HG03521 (cell line): ENCODE data around the gene NSDHL.

Experiments
- ATAC-seq: cut with Tn5 transposase; IDR thresholded peaks from one replicate; pipeline ENCODE4 v1.9.1; 2021; ENCODE audit warnings: mild to moderate bottlenecking, moderate library complexity; ENCODE audit not compliant: unreplicated experiment

Gene NSDHL

DNA sequence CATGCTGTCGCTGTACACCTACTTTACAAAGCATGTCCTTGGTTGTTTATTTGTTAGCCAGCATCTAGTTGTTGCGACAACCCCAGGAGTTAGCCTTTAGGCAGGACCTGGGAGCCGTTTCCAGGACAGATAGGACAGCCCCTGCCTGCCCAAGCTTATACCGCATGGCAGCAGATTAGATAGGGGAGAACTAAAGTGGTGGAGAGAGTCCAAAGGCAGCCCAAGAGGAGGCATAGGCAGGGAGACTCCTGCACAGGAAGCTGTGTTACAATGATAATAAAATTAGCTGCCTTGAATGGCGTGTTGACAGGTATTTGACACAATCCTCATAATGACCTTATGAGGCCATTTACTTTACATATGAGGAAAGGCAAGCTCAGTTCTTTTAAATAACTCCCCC lies 13.0 kb downstream of the NSDHL start:
- ATAC-seq, result no peak

DNA sequence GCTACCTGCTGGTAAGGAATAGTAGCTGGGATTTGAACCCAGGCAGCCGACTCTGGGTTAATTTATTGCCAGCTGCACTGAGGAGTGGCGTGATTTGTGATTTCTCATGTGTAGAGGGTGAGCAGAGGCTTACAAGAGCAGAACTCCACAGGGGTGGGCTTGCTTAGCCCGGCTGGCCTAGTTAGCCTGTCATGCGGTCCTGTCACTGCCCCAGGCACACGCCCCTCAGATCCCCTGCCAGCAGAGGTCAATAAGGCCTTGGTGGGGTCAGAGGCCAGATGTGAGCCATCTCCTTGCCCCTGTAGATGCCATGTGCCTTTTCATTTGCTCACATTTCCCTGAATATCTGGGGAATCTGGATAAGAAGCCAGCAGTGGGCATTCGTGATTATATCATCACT lies 13.4 kb downstream of the NSDHL start:
- no peak for ATAC-seq

DNA sequence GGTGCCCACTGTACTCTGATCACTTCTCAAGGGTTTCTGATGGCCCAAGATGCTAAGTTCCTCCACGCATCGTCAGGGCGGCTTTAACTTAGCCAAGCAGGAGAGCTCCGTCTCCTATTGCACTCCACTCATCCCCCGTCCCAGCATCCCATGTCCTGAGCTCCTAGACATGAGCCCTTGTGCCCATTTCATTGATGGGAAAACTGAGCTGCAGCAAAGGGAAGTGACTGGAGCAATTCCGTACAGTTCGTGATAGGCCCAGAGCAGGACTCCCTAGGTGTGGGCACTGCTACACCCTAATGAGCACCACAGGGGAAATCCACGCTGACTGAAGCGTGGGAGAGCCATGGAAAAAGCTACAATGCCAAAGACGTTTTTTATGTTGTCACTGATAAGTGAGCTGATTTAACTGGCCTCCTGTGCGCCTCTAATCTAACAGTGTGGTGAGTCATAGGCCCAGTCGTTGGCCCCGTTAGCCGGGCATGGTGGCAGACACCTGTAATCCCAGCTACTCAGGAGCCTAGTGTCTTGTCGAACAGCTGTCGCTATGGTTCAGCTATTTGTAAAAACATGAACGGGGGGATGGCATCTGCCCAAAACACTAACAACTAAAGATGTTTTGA lies 14.9 kb downstream of the NSDHL start:
- no peak for ATAC-seq

- no peak for ATAC-seq
These were observed 16.4 kb downstream of the NSDHL start for GRCh38 chrX:152847281-152847680.

- no peak for ATAC-seq
These were observed 19.6 kb downstream of the NSDHL start for GRCh38 chrX:152850465-152850864.

- ATAC-seq, result no peak
These were observed 23.1 kb downstream of the NSDHL start for GRCh38 chrX:152853986-152854385.

GRCh38 chrX:152861116-152861515 lies 30.3 kb downstream of the NSDHL start:
- no peak for ATAC-seq

DNA sequence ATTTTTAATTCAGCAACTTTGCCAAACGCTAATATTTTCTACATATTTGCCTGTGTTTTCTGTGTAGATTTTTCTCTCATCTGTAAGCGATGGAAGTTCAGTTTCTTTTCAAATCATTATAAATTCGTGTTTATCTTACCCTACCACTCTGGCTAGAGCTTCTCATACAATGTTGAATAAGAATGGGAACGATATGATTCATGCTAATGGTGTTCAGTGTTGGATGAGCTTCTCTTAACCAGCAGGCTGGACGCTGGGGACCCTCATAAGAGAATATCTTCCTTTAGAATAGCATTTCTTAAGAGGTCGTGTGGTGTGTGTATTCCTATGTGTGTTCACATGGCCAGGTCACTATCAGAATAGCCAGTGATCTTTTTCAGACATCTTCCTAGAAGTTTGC lies 31.0 kb downstream of the NSDHL start:
- no peak for ATAC-seq

DNA sequence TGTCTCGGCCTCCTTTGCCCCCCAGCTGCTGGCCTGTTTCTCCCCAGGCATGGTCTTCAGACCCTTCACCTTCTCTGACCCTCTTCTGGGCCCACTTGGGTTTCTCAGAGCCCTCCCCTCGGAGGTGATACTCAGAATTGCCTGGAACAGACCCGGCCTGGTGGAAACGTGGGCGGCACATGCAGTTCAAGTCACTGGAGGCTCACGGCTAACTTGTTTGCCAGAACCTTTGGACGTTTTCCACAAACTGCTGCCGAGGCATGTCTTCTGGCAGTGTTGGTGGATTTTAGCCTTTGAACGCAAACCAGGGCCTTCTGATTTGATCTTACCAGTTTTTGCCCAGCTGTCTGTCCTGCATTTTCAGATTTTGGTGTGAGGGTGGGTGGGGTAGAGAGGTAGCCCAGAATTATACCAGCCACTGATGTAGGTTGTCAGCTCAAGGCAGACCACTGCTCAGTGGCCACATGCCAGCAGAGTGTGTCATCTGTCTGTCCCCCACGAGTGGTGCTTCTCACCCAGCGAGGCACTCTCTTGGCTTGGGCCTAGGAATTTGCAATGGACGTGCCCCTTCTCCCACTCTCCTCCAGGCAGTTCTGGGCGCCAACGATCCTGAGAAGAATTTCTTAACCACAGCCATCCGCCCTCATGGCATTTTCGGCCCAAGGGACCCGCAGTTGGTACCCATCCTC lies 34.5 kb downstream of the NSDHL start:
- no peak for ATAC-seq

GRCh38 chrX:152866386-152866785 lies 35.5 kb downstream of the NSDHL start:
- no peak for ATAC-seq

DNA sequence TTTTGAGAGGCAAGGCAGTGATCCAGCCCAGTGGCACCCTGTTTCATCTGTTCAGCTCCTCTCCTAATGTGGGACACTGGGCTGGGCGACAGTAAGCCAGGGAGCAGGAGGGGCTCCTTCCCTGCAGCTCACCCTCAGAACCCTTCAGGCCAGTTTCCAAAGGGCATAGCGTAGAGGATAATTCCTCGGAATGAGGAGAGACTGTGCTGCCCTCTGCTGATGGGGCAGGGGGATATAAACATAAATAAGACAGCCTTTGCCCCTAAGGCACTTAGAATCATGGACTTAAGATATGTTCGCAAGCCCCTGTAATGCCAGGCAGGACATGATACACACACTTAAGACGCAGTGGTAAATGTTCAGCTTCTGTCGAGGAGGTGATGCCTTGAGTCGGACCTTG lies 39.1 kb downstream of the NSDHL start:
- no peak for ATAC-seq

DNA sequence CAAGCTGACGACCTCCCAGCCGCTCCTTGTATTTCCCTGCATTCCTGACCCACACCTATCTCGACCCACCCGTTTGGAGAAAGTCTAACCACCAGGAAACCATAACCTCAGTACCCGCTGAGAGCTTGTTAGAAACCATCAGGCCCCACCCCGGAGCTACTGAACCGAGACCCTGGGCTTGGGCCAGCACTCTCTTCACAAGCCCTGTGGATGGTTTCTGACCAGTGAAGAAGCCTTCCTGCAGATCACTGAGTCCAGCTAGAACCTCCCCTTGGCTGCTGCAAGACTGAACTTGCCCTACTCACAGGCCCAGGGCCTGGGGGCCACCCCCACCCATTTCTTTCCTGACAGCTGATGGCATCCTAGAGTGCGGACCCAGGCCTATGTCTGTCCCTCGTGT lies 40.4 kb downstream of the NSDHL start:
- ATAC-seq, result no peak

DNA sequence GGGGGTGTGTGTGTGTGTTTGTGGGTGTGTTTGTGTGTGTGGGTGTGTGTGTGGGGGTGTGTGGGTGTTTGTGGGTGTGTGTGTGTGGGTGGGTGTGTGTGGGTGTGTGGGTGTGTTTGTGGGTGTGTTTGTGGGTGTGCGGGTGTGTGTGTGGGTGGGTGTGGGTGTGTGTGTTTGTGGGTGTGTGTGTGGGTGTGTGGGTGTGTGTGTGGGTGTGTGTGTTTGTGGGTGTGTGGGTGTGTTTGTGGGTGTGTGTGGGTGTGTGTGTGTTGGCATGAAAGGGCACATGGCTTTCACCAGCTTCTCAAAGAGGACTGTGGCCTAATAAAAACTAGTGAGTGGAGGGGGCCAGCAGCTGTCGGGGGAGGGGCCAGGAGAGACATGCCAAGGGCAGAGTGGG lies 41.7 kb downstream of the NSDHL start:
- ATAC-seq, result no peak

GRCh38 chrX:152873361-152873760 lies 42.5 kb downstream of the NSDHL start:
- ATAC-seq, result no peak

DNA sequence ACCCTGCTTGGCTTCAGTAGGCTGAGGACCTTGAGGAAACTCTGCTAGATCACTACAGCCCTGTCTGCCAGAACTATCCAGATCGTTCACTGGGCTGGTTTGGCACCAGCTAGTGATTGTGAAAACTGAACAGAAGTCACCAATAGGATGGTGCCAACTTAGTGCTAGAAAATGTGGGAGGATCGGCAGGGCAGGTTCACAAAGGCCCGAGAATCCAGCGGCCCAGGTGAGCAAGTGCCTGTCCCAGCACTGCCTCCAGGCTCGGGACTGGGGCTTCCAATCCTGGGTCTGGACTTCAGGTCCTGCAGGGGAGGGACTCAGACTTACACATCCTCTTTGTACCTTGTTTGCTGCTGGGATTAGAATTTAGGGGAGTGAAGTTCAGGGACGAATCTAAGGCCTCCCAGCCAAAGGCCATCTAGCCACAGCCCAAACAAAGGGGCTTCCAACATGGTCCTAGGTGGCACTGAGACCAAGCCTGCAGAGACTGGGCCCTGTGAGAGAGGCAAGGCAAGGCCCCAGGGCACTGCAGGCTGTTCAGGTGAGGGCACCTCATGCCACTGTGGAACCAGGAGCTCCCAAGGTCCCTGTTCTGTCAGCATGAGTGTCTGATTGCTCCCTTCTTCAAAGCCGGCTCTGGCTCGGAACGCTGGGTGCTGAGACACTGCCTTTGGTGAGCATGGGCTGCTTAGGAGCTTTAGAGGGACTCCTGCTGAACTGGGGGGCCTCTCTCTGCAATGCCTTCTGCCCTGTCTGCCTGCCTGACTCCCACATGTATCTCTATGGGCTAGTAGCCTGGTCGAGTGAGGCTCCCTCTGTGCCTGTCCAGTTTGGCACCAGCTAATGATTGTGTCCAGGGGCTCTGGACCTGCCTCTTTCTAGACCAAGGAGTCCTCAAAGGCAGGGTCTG lies 46.3 kb downstream of the NSDHL start:
- ATAC-seq, result no peak

DNA sequence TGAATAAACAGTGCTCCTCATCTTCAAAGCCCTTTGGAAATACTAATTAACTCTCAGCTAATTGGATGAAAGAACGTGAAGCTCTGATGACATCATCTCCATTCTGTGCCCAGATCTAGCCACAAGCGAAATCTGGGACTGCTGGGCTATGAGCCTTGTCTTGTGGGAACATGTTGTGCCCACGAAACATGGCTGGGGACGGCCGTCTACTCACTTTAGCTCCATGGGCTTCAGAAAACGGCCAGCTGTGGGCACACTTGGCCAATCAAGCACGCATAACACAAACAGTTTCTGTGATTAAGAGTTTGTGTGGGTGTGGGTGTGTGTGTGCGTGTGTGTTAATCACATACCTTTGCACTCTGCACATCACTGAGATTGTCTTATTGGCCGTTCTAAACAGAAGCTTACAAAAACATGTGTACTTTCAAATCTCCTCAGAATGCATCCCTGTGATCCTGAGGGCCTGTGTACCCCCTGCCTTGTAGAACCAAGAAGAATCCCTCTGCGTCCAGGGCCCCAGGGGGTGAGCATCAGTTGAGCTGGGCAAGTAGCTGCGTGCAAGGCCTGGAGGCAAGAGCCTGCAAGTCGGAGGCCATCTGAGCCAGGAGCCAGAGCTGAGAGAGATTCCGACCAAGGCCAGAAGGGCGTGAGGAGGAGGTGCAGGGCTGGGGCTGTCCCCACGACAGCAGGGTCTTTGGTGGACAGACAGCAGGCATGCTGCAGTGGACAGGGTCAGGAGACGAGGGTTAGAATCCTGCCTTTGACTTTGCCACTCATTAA lies 48.3 kb downstream of the NSDHL start:
- ATAC-seq, result no peak

- ATAC-seq, result no peak
These were observed 50.4 kb downstream of the NSDHL start for GRCh38 chrX:152881289-152881688.

GRCh38 chrX:152884171-152884570 lies 53.3 kb downstream of the NSDHL start:
- ATAC-seq, result no peak

DNA sequence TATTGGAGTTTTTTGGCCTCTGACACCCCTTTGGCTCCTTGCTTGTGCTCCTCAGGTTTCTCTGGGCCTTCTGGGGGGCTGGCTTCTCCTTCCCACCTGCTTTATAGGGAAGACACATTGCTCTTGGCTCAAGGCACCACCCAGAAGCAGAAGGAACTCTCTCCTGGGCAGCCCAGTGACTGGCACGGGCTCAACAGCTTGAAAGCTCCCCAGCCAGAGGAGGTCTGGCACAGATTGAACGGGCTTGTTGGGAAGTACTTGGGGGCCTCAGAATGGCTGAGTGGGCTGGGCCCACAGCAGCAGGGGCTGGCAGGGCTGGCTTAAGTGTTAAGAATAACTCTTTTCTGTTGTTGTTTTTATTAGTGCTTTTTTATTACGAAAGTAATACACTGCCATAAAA lies 55.9 kb downstream of the NSDHL start:
- ATAC-seq, result no peak

- ATAC-seq, result no peak
These were observed 61.6 kb downstream of the NSDHL start for GRCh38 chrX:152892499-152892898.
